ENCODE data around the gene CRISP1.

- TF ChIP-seq POLR2A (IDR thresholded peaks at IDR 0.05) (no peak), CTCF (IDR thresholded peaks at IDR 0.05) (peak; percentile 54 to 72 (median 64))
These were observed 17.0 kb downstream of the CRISP1 start for GRCh38 chr6:49849213-49849907.

All from adrenal gland (tissue), 5 donors.